Caco-2 (cell line): ENCODE results near the gene TBCE. TPM values are rescaled to one million over a fixed set of nuclear protein-coding genes. Genes with fewer than 3 reads are reported as not detected.

ENCODE experiments used
- BruUV-seq: library from RNA; stranded (reverse); fragments of 400-500 nt; replicated peaks from 2 replicates; lab custom pipeline; 2021; lab: Mats Ljungman, UMichigan
- CTCF ChIA-PET: fragments of 300-600 bp; sonication (Branson Sonifier 250); formaldehyde crosslinking; loops from one replicate; lab custom pipeline; 2022; ENCODE audit warnings: antibody characterized with exemption; lab: Charles Lee
- POLR2A ChIA-PET: fragments of 300-600 bp; sonication (Branson Sonifier 250); formaldehyde crosslinking; loops from one replicate; lab custom pipeline; 2022; ENCODE audit warnings: antibody characterized with exemption; lab: Charles Lee
- DNase-seq, 2 experiments: peaks; one replicate each; pipeline versions ENCODE4 v3.0.0 to v3.0.0-alpha.2; 2020 to 2022
- H3K27me3 ChIP-seq: replicated peaks from 2 replicates; pipeline ENCODE4 v1.6.0; 2011; ENCODE audit warnings: low read length; ENCODE audit not compliant: control insufficient read depth, insufficient read depth
- H3K36me3 ChIP-seq: 2 replicates; pipeline ENCODE4 v1.5.1; 2011; ENCODE audit warnings: low read length; ENCODE audit not compliant: control insufficient read depth, insufficient read depth
- H3K4me1 ChIP-seq: fragments of 250-450 bp; sonication (Bioruptor Pico); 2 replicates; pipeline ENCODE4 v1.5.1; 2020; ENCODE audit warnings: mild to moderate bottlenecking
- H3K4me3 ChIP-seq: 2 replicates; pipeline ENCODE4 v1.5.1; 2011; ENCODE audit warnings: low read depth, mild to moderate bottlenecking, control low read depth, low read length
- H3K9me3 ChIP-seq: fragments of 250-450 bp; sonication (Bioruptor Pico); 2 replicates; pipeline ENCODE4 v1.5.1; 2020; ENCODE audit warnings: mild to moderate bottlenecking, moderate library complexity
- H3K27ac Mint-ChIP-seq: one replicate; pipeline ENCODE4 v1.8.0; 2022; ENCODE audit warnings: mixed read lengths; ENCODE audit not compliant: unreplicated experiment
- H3K27me3 Mint-ChIP-seq: one replicate; pipeline ENCODE4 v1.8.0; 2022; ENCODE audit warnings: mixed read lengths; ENCODE audit not compliant: insufficient read depth, unreplicated experiment
- H3K36me3 Mint-ChIP-seq: one replicate; pipeline ENCODE4 v1.8.0; 2022; ENCODE audit warnings: mild to moderate bottlenecking, mixed read lengths; ENCODE audit not compliant: insufficient read depth, unreplicated experiment
- H3K4me1 Mint-ChIP-seq: one replicate; pipeline ENCODE4 v1.8.0; 2022; ENCODE audit warnings: low read depth, mixed read lengths; ENCODE audit not compliant: unreplicated experiment
- H3K4me3 Mint-ChIP-seq: one replicate; pipeline ENCODE4 v1.8.0; 2022; ENCODE audit warnings: mild to moderate bottlenecking, moderate library complexity, mixed read lengths; ENCODE audit not compliant: unreplicated experiment
- H3K9me3 Mint-ChIP-seq: one replicate; pipeline ENCODE4 v1.8.0; 2022; ENCODE audit warnings: mixed read lengths; ENCODE audit not compliant: unreplicated experiment
- intact Hi-C: fragments of 100-400 bp; cut with micrococcal nuclease; formaldehyde crosslinking; loops from one replicate; pipeline ENCODE4 v1.10.0; 2022; ENCODE audit not compliant: unreplicated experiment
- total RNA-seq: library from RNA; stranded (reverse); gene quantifications from 2 replicates; pipeline ENCODE4 v1.2.3, GENCODE V29; 2022
- TF ChIP-seq, protein P1 (sequence below), 2 experiments: fragments of 200-600 bp in 1 of 2; IDR thresholded peaks; 1 replicate in 1 of 2; 2 replicates in 1 of 2; pipeline versions ENCODE4 v1.5.1 to v1.8.0; 2011 to 2022; ENCODE audit warnings: antibody characterized with exemption in 1 of 2, control low read depth in 1 of 2, inconsistent platforms in 1 of 2, low read depth in 1 of 2, low read length in 1 of 2, mild to moderate bottlenecking in 1 of 2, moderate library complexity in 1 of 2; ENCODE audit not compliant: insufficient read depth in 1 of 2, severe bottlenecking in 1 of 2, unreplicated experiment in 1 of 2

The TBCE gene
- total RNA-seq, 1 experiment from 2014 or later, result 40.0 TPM

DNA sequence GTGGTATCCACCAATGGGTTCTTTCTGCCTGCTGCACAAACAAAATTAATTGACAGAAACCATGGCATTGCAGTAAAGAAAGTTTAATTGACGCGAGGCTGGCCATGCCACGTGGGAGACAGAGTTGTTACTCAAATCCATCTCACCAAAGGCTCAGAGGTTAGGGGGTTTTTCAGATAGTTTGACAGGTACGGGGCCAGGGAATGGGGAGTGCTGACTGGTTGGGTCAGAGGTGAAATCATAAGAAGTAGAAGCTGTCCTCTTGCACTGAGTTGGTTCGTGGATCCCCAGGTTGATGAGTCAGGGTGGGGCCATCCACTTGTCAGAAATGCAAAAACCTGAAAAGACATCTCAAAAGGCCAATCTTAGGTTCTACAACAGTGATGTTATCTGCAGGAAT lies 941 bp upstream of the TBCE start:
- TF ChIP-seq, protein P1, sequence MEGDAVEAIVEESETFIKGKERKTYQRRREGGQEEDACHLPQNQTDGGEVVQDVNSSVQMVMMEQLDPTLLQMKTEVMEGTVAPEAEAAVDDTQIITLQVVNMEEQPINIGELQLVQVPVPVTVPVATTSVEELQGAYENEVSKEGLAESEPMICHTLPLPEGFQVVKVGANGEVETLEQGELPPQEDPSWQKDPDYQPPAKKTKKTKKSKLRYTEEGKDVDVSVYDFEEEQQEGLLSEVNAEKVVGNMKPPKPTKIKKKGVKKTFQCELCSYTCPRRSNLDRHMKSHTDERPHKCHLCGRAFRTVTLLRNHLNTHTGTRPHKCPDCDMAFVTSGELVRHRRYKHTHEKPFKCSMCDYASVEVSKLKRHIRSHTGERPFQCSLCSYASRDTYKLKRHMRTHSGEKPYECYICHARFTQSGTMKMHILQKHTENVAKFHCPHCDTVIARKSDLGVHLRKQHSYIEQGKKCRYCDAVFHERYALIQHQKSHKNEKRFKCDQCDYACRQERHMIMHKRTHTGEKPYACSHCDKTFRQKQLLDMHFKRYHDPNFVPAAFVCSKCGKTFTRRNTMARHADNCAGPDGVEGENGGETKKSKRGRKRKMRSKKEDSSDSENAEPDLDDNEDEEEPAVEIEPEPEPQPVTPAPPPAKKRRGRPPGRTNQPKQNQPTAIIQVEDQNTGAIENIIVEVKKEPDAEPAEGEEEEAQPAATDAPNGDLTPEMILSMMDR (IDR thresholded peaks at IDR 0.05; ENCODE audit: insufficient read depth in 1 of 2, low read depth in 1 of 2, low read length in 1 of 2, severe bottlenecking in 1 of 2, unreplicated experiment in 1 of 2), result no peak
- no peak for DNase-seq
- Mint-ChIP-seq H3K4me3 (peak overlapping the region; percentile 99), H3K4me1 (peaks cover 22% of the 10 kb centered on the region), H3K36me3 (peaks cover 16% of the 10 kb centered on the region), H3K9me3 (no peaks in the 10 kb centered on the region), H3K27me3 (no peaks in the 10 kb centered on the region), H3K27ac (peak overlapping the region; percentile 98)
- H3K27me3 ChIP-seq, result no peaks in the 10 kb centered on the region
- BruUV-seq, result no TSS peak
- no peaks in the 10 kb centered on the region for H3K9me3 ChIP-seq
- no peaks in the 10 kb centered on the region for H3K36me3 ChIP-seq
- H3K4me3 ChIP-seq, result peak overlapping the region; percentile 62
- intact Hi-C loops, result no loop called here
- peaks cover 12% of the 10 kb centered on the region; the same call in 1 of the 2 replicates for H3K4me1 ChIP-seq
- CTCF ChIA-PET, result no interaction called here
- POLR2A ChIA-PET, result interaction anchor here (1.5 kb wide), 1 partner anchor 49 kb away, joined by 3 read pairs; no protein-coding TSS in a partner anchor

DNA sequence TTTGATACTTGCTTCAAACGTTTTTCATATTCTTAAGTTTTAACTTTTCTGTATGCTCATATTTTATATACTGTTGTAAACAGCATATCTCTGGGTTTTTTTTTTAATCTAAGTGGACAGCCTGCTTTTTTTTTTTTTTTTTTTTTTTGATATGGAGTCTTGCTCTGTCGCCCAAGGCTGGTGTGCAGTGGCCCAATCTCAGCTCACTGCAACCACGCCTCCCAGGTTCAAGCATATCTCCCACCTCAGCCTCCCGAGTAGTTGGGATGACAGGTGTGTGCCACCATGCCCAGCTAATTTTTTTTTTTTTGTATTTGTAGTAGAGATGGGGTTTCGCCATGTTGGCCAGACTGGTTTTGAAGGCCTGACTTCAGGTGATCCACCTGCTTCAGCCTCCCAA lies 1.2 kb downstream of the TBCE start:
- intact Hi-C loops, result no loop called here
- CTCF ChIA-PET, result no interaction called here

GRCh38 chr1:235369802-235370201 lies 2.6 kb downstream of the TBCE start:
- CTCF ChIA-PET, result no interaction called here
- no peaks in the 10 kb centered on the region for H3K9me3 Mint-ChIP-seq
- H3K36me3 Mint-ChIP-seq, result peaks cover 41% of the 10 kb centered on the region
- intact Hi-C loops, result no loop called here
- DNase-seq, result no peak
- TF ChIP-seq, protein P1 (IDR thresholded peaks at IDR 0.05; ENCODE audit: insufficient read depth in 1 of 2, low read depth in 1 of 2, low read length in 1 of 2, severe bottlenecking in 1 of 2, unreplicated experiment in 1 of 2), result no peak
- BruUV-seq, result no TSS peak
- no peaks in the 10 kb centered on the region for H3K27me3 Mint-ChIP-seq
- H3K4me1 ChIP-seq, result peaks cover 12% of the 10 kb centered on the region; the same call in 1 of the 2 replicates
- H3K27ac Mint-ChIP-seq, result peak overlapping the region; percentile 10
- H3K9me3 ChIP-seq, result no peaks in the 10 kb centered on the region
- no peaks in the 10 kb centered on the region for H3K27me3 ChIP-seq
- peak overlapping the region; percentile 60 for H3K4me3 Mint-ChIP-seq
- POLR2A ChIA-PET, result no interaction called here
- H3K4me1 Mint-ChIP-seq, result peaks cover 22% of the 10 kb centered on the region
- H3K4me3 ChIP-seq, result no peak overlapping the region
- H3K36me3 ChIP-seq, result no peaks in the 10 kb centered on the region

More for the DNA sequence above, 1.2 kb downstream of the TBCE start:
- Mint-ChIP-seq H3K36me3 (peaks cover 32% of the 10 kb centered on the region), H3K9me3 (no peaks in the 10 kb centered on the region), H3K27ac (peak overlapping the region; percentile 98), H3K4me1 (peaks cover 22% of the 10 kb centered on the region), H3K27me3 (no peaks in the 10 kb centered on the region), H3K4me3 (peak overlapping the region; percentile 99)
- TF ChIP-seq, protein P1 (IDR thresholded peaks at IDR 0.05; ENCODE audit: insufficient read depth in 1 of 2, low read depth in 1 of 2, low read length in 1 of 2, severe bottlenecking in 1 of 2, unreplicated experiment in 1 of 2), result no peak
- DNase-seq, result no peak
- H3K36me3 ChIP-seq, result no peaks in the 10 kb centered on the region
- no peaks in the 10 kb centered on the region for H3K27me3 ChIP-seq
- POLR2A ChIA-PET, result no interaction called here
- BruUV-seq, result no TSS peak
- H3K4me1 ChIP-seq, result peaks cover 12% of the 10 kb centered on the region; the same call in 1 of the 2 replicates
- H3K4me3 ChIP-seq, result peak overlapping the region; percentile 62
- H3K9me3 ChIP-seq, result no peaks in the 10 kb centered on the region
